Myocyte (in vitro differentiated cells): ENCODE results near the gene ZNF821. TPM values are rescaled to one million over a fixed set of nuclear protein-coding genes. Genes with fewer than 3 reads are reported as not detected.
"Not testable (repeated sequence)": the region's sequence is repeated elsewhere in the genome, so short reads cannot be mapped to it uniquely, and the experiment has no call there.

Source experiments
- DNase-seq: peaks from one replicate; pipeline ENCODE4 v3.0.0-alpha.2; 2012; ENCODE audit warnings: low read depth
- total RNA-seq: library from RNA; depleted of rRNA; stranded (reverse); fragments of >200 nt; gene quantifications from 2 replicates; pipeline ENCODE4 v1.2.3, GENCODE V29; 2014

ZNF821 gene
- total RNA-seq, 1 donor from 2014 or later, result 7.1 TPM

DNA sequence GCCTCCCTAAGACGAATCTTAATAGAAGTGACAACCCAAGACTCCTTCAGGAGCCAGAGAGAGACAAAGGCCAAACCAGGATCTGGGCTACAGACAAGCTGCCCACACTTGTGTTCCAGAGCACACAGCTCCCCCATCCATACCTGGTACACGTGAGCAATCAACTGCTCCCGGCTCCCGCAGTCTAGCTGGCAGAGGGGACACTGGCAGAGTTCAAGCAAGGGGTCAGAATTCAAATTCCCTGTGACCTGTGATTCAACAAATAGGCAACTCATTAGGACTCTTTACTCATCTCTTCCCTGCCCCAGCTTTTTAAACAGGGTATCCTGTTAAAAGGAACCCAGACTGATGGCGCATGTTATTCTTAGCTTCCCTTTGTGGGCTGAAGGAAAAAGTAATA lies 20.0 kb downstream of the ZNF821 start:
- DNase-seq, result no peak

DNA sequence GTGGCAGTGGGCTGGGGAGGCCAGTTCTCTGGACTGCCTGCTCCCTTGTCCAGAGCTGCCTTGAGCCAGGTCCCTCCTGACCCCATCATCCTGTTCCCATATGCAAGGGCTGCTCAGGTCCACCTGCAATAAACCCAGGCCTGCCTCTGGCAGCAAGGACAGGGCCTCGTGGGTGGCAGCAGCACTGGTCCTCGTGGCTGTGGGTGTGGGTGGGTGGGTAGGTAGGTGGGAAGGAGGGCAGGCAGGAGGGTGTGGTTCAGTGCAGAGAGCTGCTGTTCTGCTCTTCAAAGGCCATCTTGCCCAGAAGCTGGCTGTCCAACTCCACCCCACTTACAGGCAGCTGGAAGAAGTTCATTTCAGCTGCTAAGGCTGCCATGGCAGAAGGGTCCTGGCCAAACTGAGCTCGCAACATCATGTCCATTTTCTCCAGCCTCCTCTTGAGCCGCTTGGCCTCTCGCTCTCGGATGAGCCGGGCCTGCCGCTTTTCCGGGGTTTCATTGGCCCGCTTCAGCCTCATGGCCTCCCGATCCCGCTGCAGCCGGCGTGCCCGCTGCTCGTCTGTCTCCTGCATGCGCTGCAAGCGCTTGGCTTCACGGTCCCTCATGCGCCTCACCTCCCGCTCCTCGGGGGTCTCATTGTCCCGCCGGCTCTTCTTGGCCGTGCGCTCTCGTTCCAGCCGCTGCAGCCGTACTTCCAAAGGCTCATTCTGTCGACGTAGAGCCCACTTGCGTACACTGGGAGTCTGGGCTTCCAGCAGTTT lies 24.0 kb downstream of the ZNF821 start:
- DNase-seq, result no peak

DNA sequence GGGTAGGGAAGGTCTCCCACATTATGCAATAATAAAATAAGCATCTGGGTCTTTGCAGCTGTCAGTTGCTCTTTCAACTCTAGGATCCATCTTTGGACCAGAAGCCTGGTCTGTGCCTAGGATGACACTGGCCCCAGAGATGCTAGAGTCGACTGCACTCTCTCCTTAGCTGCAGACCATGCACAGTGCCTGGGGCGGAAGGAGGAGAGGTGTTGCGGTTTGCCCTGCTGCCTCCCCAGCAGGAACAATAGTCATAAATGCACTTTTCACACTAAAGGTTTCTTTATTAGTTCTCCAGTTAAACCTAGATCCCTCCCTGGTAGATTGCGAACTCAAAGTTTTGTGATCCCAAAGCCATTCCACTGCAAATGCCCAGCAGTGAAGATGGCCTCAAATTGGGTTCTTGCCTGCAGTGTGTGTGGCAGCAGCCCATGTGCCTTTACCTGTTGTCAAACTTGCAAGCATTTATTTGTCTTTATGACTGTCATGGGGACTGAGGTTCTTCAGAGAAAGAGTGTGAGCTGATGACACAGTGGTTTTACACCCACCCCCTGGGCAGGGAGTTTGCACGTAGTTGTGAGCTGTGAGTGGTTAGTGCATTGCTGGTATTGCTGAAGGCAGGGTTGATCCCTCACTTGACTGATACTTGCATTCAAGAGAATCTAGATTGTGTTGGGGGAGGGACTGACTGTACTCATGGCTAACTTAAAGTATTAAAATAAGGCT lies 27.9 kb downstream of the ZNF821 start:
- no peak for DNase-seq

DNA sequence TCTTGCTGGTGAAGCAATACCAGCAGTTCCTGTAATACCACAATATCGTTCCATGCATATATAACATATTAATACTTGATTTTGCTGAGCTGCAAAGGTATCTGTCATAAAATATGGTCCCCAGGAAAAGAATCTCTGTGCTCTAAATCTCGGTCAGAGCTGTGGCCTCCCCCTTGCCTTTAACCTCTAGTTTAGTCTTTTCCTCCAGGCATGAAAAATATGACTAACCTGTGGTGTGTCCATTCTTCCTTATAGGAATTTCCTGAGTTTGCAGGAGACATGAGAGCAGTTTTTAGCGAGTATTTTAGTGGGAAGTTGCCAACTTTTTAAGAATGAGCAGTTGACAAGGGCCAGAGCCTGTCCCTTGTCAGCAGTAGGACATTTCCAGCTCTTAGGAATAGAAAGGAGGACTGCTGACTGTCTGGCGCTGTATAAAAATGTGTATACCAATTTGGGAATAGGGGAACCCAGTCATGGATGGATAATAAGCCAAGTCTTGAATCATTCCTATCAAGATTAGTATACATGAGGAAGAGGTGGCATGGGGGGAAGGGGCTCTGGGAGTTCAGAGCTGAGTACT lies 29.5 kb downstream of the ZNF821 start:
- no peak for DNase-seq

DNA sequence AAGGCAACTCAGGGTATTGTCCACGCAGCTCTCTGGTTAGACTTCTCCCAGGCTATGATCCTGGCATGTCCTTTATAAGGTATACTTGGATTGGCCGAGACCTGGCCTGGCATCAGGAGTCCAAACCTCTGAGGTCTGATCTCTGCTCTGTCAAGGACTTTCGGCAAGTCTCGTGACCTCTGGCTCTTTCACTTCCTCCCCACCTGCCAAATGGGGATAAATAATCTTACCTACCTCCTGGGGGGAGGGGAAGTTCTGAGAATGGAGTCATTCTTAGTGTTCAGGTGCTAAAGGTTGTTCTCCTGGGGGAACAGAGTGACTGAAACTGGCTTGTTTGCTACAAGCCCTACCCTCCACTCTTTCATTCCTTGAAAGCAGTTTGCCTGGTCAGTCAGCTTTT lies 30.6 kb downstream of the ZNF821 start:
- no peak for DNase-seq

DNA sequence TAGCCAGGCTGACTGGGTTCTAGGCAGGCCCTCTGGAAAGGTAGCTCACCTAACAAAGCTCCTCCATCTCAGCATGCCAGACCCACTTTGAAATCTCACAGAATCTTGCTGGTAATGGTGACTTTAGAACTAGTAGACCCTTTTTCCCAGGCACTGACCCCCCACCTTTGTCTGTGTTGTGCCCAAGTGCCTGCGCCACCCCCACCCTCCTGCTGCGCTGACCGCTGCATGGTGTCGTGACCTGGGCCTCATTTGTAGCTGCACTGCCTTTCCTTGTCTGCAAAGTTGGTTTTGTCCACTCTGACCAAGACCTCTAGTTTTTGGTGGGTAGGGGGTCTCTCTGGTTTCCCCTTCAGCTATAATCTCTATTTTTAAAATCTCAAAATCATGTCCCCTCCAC lies 31.4 kb downstream of the ZNF821 start:
- DNase-seq, result no peak

DNA sequence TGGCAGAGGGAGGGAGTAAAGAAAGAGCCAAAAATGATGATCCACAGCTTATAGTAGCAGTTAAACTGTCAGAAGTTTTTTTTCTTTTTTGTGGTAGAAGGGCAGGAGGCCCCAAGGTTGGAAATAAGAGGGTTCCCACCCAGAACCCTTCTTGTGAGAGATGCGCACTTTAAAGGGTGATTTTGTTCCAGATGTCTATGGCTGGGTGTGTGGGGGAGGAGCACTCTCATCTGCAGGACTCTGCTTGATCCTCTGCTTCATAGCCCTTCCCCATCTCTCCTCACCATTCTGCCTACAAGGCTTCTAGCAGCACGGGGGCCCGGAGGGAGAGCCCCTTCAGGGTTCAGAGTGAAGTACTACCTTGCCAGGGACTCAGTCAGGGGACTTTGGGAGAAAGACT lies 31.8 kb downstream of the ZNF821 start:
- no peak for DNase-seq

DNA sequence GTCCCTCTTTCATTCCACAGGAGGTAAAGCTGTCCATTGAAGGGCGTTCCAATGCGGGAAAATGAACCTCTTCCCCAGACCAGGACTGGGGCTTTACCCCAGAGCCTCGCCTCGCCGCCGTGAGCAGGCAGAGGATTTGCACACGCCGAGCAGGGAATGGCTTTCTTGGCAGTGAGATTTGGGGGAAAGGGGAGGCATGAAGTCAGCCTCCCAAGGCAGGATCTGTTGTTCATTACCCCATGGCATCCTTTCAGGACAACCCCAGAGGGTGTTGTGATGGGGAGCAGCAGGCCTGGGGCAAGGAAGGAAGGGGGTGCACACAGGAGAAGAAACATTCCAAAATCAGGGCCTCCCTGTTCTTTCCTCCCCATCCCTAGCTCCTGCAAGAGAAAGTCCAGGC lies 32.2 kb downstream of the ZNF821 start:
- no peak for DNase-seq

DNA sequence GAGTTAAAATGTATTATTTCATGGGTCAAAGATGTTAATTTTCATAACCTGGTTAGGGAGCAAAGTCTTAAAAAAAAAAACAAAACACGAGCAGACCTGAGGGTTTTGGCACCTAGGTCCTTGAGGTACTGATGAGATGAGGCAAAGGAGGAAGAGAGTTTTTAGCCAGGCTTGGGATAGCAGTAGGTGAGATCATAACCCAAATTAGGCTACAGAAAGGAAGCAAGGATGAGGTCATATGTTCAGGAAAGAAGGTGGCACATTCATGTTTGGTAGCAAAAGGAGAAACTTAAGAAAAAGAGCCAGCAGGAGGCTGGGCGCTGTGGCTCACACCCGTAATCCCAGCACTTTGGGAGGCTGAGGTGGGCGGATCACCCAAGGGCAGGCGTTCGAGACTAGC lies 35.4 kb downstream of the ZNF821 start:
- DNase-seq, result peak; percentile 30

DNA sequence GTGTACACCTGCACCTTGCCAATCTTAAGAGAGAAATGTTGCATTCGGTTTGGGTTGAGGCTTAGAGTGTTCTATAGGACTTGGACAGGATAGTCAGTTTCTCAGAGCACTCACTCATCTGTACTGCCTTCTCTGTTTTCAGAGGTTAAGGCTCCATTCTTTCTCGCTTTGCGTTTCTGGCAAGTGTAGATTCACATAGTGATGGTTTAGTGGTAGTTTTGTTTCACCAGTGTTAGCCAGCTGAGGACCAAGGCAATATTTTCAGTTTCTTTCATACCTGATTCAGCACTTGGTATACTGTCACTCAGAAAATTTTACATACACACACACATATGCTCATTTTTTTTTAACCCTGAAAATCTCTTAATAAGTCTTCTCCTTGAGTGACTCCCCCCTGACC lies 36.9 kb downstream of the ZNF821 start:
- no peak for DNase-seq

DNA sequence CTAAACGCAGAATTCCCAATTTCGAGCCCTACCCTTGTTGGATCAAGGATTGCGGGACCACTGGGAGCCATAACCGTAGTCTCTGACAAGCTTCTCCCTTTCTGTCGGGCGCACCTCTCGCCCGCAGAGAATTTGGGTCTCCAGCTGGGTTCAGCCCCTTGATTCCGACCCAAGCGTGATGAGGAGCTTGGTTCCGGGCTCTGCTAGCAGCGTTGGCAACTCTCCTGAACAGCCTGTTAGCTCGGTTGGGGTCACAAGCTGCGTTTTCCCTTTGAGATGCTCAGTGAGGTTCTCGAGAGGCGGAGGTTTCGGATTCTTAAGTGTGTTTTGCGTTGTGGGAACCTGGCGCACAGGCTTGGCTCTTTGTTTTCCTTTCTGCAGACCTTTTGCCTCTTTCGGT lies 37.6 kb downstream of the ZNF821 start:
- DNase-seq, result peak; percentile 9

DNA sequence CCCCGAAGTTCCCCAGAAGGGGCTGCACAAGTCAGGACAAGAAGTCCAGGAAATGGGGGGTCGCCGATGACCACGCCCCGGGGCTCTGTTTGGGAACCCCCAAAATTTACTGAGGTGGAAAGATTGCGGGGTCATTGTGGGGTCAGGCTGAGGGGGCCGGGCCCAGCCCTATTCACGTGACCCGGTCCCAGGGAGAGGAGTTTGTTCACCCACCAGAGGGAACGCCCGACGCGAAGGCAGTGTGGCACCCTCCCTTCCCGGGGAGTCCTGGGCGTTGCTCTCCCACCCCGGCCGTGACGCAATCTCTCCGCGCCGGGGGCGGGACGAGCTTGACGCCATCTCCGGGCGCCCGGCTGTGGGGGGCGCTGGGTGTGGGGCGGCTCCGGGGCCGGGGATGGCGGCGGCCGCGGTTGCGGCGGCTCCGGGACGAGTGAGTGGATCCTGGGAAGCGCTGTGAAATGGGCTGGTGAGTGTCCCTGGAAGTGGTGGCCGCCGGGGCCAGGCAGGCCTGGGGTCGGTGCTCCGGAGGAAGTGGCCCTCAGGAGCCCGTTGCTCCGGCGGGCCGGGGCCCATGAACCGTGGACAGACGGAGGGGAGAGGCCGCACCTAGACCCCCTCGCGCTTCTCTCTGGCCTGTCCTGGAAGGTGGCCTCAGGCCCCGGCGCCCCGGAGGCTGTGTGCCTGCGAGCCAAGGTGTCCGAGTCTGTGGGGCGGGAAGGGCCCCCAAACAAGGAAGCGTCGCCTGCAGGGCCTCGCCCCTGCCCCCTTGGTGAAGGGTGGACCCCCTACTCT lies 38.1 kb downstream of the ZNF821 start, which contains the start of gene ATXN1L:
Gene ATXN1L (plus strand): TSS at position 338 of the 792 bp plus-strand sequence. CDS start 3,765 bp downstream, outside the sequence.
- DNase-seq, result peak; percentile 94

DNA sequence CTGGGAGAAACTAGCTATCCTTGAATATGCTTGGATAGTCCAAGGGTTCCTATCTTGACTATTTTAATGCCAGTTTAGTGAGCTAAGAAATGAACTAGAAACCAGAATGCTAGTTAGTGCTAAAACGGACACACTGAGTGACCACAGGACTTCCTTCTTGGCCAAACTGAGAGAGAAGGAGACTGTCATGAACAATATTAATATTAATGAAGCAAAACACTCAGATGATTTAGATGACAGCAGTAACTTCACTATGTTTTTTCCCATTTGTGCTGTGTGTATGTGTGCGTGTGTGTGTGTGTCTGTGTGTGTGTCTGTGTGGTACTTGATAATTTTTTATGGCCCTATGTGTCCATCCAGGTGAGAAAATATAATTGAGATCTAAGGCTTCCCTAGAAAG lies 40.4 kb downstream of the ZNF821 start:
- no peak for DNase-seq

DNA sequence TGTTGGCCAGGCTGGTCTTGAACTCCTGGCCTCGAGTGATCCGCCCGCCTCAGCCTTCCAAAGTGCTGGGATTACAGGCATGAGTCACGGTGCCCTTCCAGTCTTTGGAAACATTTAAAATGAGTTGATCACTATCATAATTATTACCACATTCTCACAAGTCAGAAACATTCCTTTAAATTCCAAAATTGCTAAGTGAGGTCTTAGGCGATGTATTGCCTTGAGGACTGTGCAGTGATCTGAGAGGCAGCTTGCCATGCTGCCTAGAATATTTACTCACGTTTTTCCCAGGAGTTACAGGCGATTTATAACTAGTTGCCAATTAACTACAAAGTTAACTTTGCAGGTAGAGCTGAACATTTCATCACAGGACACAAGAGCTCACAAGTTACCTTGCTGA lies 43.9 kb downstream of the ZNF821 start:
- no peak for DNase-seq

DNA sequence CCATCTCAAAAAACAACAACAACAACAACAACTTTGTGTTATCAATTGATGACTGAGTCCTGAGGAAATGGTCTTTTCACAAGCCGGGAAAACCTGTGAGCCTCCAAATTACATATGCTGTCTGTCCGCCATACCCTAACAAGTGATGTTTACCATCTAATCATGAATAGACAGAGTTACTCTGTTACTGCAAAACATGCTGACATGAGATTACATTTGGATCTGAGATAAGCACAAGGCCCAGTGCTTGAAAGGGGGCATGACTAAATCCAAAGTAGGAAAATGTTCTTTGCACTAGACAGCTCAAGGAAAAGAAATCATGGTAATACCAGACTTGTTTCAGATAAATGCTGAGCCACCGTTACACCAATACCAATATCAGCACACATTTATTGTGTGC lies 46.8 kb downstream of the ZNF821 start:
- DNase-seq, result no peak

DNA sequence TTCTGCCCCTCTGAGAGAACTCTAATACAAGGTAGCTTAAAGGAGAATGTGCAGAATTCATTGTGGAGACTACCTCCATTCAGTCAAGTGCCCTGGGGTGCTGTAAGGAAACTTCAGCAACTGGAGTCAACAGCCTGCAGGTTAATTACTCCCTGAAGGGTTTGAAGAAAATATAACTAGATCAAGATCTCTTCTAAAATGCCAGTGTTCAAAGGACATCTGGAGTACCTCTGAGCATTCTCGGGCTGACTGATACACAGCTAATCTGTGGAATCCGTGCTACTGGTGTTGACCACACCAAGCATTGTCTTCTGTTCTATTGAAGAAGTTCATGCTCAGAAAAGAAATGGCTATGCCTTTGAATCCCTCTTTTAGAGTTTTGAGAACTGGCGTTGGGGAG lies 49.7 kb downstream of the ZNF821 start:
- no peak for DNase-seq

DNA sequence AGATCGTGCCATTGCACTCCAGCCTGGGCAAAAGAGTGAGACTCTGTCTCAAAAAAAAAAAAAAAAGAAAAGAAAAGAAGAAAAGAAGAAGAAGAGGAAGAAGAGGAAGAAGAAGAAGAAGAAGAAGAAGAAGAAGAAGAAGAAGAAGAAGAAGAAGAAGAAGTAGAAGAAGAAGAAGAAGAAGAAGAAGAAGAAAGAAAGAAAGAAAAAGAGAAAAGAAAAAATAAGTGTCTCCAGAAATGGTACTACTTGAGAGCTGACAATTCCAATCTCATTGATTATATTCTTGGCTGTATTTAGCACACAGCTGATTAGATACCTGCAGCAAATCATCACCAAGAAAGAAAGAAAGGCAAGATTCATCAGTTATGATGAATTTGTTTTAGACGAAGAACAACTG lies 51.9 kb downstream of the ZNF821 start:
- not testable (repeated sequence) for DNase-seq

DNA sequence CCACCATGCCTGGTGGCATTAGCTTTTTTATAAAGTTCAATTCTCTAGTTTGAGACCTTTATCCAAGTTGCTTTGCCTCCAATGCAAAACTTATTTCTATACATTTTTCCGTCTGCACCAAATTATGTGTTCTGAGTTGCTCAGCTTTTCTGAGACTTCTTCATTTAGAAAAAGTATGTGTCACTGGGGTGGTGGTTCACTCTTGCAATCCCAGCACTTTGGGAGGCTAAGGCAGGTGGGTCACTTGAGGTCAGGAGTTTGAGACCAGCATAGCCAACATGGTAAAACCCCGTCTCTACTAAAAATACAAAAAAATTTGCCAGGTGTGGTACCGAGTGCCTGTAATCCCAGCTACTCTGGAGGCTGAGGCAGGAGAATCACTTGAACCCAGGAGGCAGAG lies 52.3 kb downstream of the ZNF821 start:
- DNase-seq, result not testable (repeated sequence)

DNA sequence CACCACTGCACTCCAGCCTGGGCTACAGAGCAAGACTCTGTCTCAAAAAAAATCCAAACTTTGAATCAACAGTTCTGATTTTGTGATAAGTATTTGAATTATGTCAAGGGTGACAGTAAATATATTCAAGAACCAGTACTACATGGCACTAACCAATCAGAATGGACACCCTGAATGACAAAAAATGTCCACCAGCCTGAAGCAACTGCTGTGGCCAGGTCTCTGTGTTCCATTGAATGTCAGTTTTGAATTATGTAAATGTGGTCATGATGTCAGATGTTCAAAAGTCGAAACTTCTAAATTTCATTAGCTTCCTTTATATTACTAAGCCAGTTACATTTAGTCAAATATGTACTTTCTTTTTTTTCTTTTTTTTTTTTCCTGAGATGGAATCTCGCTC lies 53.6 kb downstream of the ZNF821 start:
- no peak for DNase-seq

DNA sequence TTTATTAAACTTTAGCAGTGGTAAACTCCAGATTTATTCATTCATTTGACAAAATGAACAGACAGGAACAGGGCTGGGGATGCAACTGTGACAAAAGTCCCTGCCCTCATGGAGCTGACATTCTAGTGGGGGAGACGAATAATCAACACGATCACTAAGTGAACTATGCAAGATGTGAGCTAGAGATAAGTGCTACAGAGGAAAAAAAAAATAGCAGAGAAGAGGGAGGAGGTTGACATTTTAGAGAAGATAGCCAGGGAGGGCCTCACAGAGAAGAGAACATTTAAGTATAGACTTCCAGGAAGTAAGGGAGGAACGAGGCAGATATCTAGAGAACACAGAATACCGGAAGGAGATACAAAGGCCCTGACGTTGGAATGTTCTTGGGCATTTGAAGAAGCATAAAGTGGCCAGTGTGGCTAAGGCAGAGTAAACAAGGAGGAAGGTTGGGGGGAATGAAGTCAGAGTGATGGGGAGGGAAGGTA lies 57.4 kb downstream of the ZNF821 start:
- no peak for DNase-seq

DNA sequence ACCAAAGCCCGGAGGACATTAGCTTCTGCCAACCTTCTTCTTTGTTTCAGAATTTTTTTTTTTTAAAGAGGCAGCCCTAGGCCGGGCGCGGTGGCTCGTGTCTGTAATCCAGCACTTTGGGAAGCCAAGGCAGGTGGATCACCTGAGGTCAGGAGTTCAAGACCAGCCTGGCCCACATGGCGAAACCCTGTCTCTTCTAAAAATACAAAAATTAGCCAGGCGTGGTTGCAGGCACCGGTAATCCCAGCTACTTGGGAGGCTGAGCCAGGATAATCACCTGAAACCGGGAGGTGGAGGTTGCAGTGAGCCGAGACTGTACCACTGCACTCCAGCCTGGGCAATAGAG lies 66.9 kb downstream of the ZNF821 start:
- not testable (repeated sequence) for DNase-seq
